AG04450 (cell line): ENCODE data around the gene GTF2H2. TPM values are rescaled to one million over a fixed set of nuclear protein-coding genes. Genes with fewer than 3 reads are reported as not detected.
"Not testable (repeated sequence)": the region's sequence is repeated elsewhere in the genome, so short reads cannot be mapped to it uniquely, and the experiment has no call there.

Experiments used
- CTCF ChIA-PET: fragments of 300-600, 350-600 bp; formaldehyde crosslinking; extraction: SDS; loops from one replicate; lab custom pipeline; 2022; ENCODE audit warnings: antibody characterized with exemption, inconsistent platforms; lab: Charles Lee
- POLR2A ChIA-PET: fragments of 350-600 bp; formaldehyde crosslinking; extraction: SDS; loops from one replicate; lab custom pipeline; 2021; ENCODE audit warnings: antibody characterized with exemption, inconsistent platforms; lab: Yijun Ruan, JAX
- DNase-seq: peaks from one replicate; pipeline ENCODE4 v3.0.0-alpha.2; 2011; ENCODE audit warnings: low read depth, low spot score
- H3K27ac ChIP-seq: one replicate; pipeline ENCODE4 v1.5.1; 2012; ENCODE audit warnings: low read depth, low read length, control low read depth
- H3K27me3 ChIP-seq: one replicate; pipeline ENCODE4 v1.6.0; 2012; ENCODE audit warnings: low read length; ENCODE audit not compliant: control insufficient read depth, insufficient read depth
- H3K4me3 ChIP-seq: 2 replicates; pipeline ENCODE4 v1.5.1; 2011; ENCODE audit warnings: mild to moderate bottlenecking, low read depth, low read length, control low read depth
- H3K9me3 ChIP-seq: 2 replicates; pipeline ENCODE4 v1.5.1; 2012; ENCODE audit warnings: low read length; ENCODE audit not compliant: control insufficient read depth, insufficient read depth
- polyA plus RNA-seq: library from polyadenylated mRNA; depleted of rRNA; stranded (reverse); fragments of >200 nt; gene quantifications from 2 replicates; pipeline ENCODE4 v1.2.3, GENCODE V29; 2011

GTF2H2 gene
- polyA plus RNA-seq, 1 experiment: 21.0 TPM

DNA sequence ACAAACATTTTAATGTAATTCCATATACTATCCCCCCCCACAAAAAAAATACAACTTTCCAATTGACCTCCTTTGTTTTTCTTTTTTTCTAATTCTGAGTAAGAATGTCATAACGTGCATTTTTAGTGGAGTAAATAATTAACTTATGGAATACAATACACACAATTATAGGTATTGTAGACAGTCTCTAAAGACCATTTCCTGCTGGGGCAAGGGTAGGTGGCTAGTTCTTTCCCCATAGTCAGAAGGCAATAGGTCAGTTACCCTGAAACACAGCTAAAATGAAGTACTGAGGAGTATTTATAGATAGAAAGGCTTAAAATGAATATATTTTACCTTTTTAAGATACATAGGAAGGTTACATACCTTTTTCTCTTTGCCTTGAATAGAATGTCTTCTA is 6.2 kb downstream of the GTF2H2 start:
- CTCF ChIA-PET, H3K27me3 ChIP-seq, H3K9me3 ChIP-seq, POLR2A ChIA-PET, H3K4me3 ChIP-seq, DNase-seq, H3K27ac ChIP-seq: not testable (repeated sequence)

DNA sequence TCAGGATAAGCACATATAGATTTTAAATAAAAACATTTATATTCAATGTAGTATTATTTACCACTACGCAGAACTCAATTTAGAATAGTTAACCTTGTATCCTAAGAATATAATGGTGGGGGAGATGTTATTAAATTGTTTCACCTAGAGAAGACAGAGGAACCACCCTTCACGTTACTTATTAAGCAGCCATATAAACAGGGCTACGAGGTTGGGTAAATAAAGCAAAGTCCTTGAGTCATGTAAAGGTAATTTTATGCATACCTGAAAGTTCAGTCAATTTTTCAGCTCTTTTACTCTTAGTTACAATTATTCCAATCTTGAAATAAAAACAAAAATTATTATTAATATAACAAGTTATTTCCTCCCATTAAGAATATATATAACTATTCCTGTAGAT is 8.1 kb downstream of the GTF2H2 start:
- H3K9me3 ChIP-seq, CTCF ChIA-PET, H3K27me3 ChIP-seq, H3K4me3 ChIP-seq, H3K27ac ChIP-seq, POLR2A ChIA-PET, DNase-seq: not testable (repeated sequence)

GRCh38 chr5:71044808-71045207 is 22.7 kb downstream of the GTF2H2 start:
- DNase-seq, H3K4me3 ChIP-seq, H3K9me3 ChIP-seq, H3K27ac ChIP-seq, POLR2A ChIA-PET, CTCF ChIA-PET, H3K27me3 ChIP-seq: not testable (repeated sequence)

- H3K9me3 ChIP-seq, H3K27ac ChIP-seq, DNase-seq, H3K27me3 ChIP-seq, CTCF ChIA-PET, H3K4me3 ChIP-seq, POLR2A ChIA-PET: not testable (repeated sequence)
Measured at GRCh38 chr5:71044128-71044527, 23.3 kb downstream of the GTF2H2 start.

- DNase-seq, H3K27me3 ChIP-seq, POLR2A ChIA-PET, H3K4me3 ChIP-seq, H3K9me3 ChIP-seq, H3K27ac ChIP-seq, CTCF ChIA-PET: not testable (repeated sequence)
Measured at GRCh38 chr5:71031046-71031776, 36.3 kb downstream of the GTF2H2 start.

DNA sequence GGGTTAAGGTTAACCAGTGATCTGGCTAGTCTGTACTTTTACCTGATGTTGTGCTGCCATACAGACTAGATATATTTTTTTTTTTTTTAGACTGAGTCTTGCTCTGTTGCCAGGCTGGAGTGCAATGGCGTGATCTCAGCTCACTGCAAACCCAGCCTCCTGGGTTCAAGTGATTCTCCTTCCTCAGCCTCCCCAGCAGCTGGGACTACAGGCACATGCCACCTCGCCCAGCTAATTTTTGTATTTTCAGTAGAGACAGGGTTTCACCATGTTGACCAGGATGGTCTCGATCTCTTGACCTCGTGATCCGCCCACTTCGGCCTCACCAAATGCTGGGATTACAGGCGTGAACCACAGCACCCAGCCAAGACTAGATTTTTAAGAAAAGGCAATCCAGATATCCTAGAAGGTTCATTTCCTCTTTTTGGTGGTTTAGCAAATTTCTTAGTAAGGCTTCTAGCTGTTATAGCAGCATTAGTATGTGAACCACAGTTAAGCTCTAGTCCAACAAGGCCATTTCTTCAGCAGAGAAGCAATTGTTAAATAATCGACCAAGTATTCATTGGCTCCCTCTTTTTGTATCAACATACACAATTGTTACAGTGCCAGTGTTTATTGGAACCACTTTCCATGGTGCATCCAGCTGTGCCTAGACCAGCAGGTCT is 42.1 kb downstream of the GTF2H2 start, which contains the start of gene NAIP:
Gene NAIP, minus strand, starts transcription at position 51 of the 665 bp plus-strand sequence. CDS start 12,424 bp downstream, outside the sequence.
- POLR2A ChIA-PET, CTCF ChIA-PET, H3K27me3 ChIP-seq, H3K4me3 ChIP-seq, H3K9me3 ChIP-seq, DNase-seq, H3K27ac ChIP-seq: not testable (repeated sequence)

- POLR2A ChIA-PET, H3K4me3 ChIP-seq, H3K9me3 ChIP-seq, CTCF ChIA-PET, H3K27me3 ChIP-seq, DNase-seq, H3K27ac ChIP-seq: not testable (repeated sequence)
Measured at GRCh38 chr5:71020643-71021042, 46.8 kb downstream of the GTF2H2 start.

GRCh38 chr5:71018376-71019005 is 49.0 kb downstream of the GTF2H2 start:
- H3K27ac ChIP-seq, DNase-seq, CTCF ChIA-PET, H3K27me3 ChIP-seq, H3K9me3 ChIP-seq, POLR2A ChIA-PET, H3K4me3 ChIP-seq: not testable (repeated sequence)
